ENCODE measurements around the gene GSK3A.

GSK3A gene

GRCh38 chr19:42229855-42230351, 12.5 kb downstream of the GSK3A start:
- Histone ChIP-seq H3K4me3 (ENCODE audit: low read length) (no peak overlapping the region), H3K9me3 (ENCODE audit: insufficient read depth, low read depth, low read length) (no peaks in the 10 kb centered on the region), H3K27ac (ENCODE audit: low read depth, low read length) (no peak overlapping the region), H3K36me3 (ENCODE audit: insufficient read depth, low read length) (peaks cover 83% of the 10 kb centered on the region), H3K9ac (ENCODE audit: low read depth, low read length) (no peak overlapping the region), H3K27me3 (ENCODE audit: insufficient read depth, low read length) (no peaks in the 10 kb centered on the region), H3K4me1 (ENCODE audit: insufficient read depth, low read length) (no peaks in the 10 kb centered on the region)
- WGBS, result 94% methylated on average over 8 of the region's 8 CpGs

- no peaks in the 10 kb centered on the region for H3K4me1 ChIP-seq (ENCODE audit: insufficient read depth, low read length)
- no peak overlapping the region for H3K4me3 ChIP-seq (ENCODE audit: low read length)
- H3K27ac ChIP-seq (ENCODE audit: low read depth, low read length), result no peak overlapping the region
- H3K27me3 ChIP-seq (ENCODE audit: insufficient read depth, low read length), result no peaks in the 10 kb centered on the region
- H3K9me3 ChIP-seq (ENCODE audit: insufficient read depth, low read depth, low read length), result no peaks in the 10 kb centered on the region
- peaks cover 83% of the 10 kb centered on the region for H3K36me3 ChIP-seq (ENCODE audit: insufficient read depth, low read length)
- no peak overlapping the region for H3K9ac ChIP-seq (ENCODE audit: low read depth, low read length)
- 77% methylated on average over 3 of the region's 4 CpGs for WGBS
These were observed 13.0 kb downstream of the GSK3A start for GRCh38 chr19:42229301-42229854.

- Histone ChIP-seq H3K9me3 (ENCODE audit: insufficient read depth, low read depth, low read length) (no peaks in the 10 kb centered on the region), H3K27ac (ENCODE audit: low read depth, low read length) (no peak overlapping the region), H3K4me3 (ENCODE audit: low read length) (no peak overlapping the region), H3K9ac (ENCODE audit: low read depth, low read length) (no peak overlapping the region), H3K27me3 (ENCODE audit: insufficient read depth, low read length) (no peaks in the 10 kb centered on the region), H3K36me3 (ENCODE audit: insufficient read depth, low read length) (peaks cover 81% of the 10 kb centered on the region), H3K4me1 (ENCODE audit: insufficient read depth, low read length) (no peaks in the 10 kb centered on the region)
- WGBS, result 93% methylated on average over 4 of the region's 4 CpGs
These were observed 13.8 kb downstream of the GSK3A start for GRCh38 chr19:42228641-42229040.

GRCh38 chr19:42226886-42227285, 15.5 kb downstream of the GSK3A start:
- no peak overlapping the region for H3K4me3 ChIP-seq (ENCODE audit: low read length)
- WGBS, result 95% methylated on average over 1 of the region's 1 CpG
- no peak overlapping the region for H3K27ac ChIP-seq (ENCODE audit: low read depth, low read length)
- no peaks in the 10 kb centered on the region for H3K4me1 ChIP-seq (ENCODE audit: insufficient read depth, low read length)
- no peaks in the 10 kb centered on the region for H3K9me3 ChIP-seq (ENCODE audit: insufficient read depth, low read depth, low read length)
- H3K36me3 ChIP-seq (ENCODE audit: insufficient read depth, low read length), result peaks cover 72% of the 10 kb centered on the region
- no peak overlapping the region for H3K9ac ChIP-seq (ENCODE audit: low read depth, low read length)
- no peaks in the 10 kb centered on the region for H3K27me3 ChIP-seq (ENCODE audit: insufficient read depth, low read length)

GRCh38 chr19:42225718-42226292, 16.6 kb downstream of the GSK3A start:
- Histone ChIP-seq H3K36me3 (ENCODE audit: insufficient read depth, low read length) (peaks cover 61% of the 10 kb centered on the region), H3K4me1 (ENCODE audit: insufficient read depth, low read length) (no peaks in the 10 kb centered on the region), H3K4me3 (ENCODE audit: low read length) (no peak overlapping the region), H3K27ac (ENCODE audit: low read depth, low read length) (no peak overlapping the region), H3K9ac (ENCODE audit: low read depth, low read length) (no peak overlapping the region), H3K27me3 (ENCODE audit: insufficient read depth, low read length) (no peaks in the 10 kb centered on the region), H3K9me3 (ENCODE audit: insufficient read depth, low read depth, low read length) (no peaks in the 10 kb centered on the region)
- 96% methylated on average over 33 of the region's 33 CpGs for WGBS

GRCh38 chr19:42224940-42225717, 17.3 kb downstream of the GSK3A start:
- Histone ChIP-seq H3K9me3 (ENCODE audit: insufficient read depth, low read depth, low read length) (no peaks in the 10 kb centered on the region), H3K27ac (ENCODE audit: low read depth, low read length) (no peak overlapping the region), H3K4me1 (ENCODE audit: insufficient read depth, low read length) (no peaks in the 10 kb centered on the region), H3K4me3 (ENCODE audit: low read length) (no peak overlapping the region), H3K36me3 (ENCODE audit: insufficient read depth, low read length) (peaks cover 56% of the 10 kb centered on the region), H3K9ac (ENCODE audit: low read depth, low read length) (no peak overlapping the region), H3K27me3 (ENCODE audit: insufficient read depth, low read length) (no peaks in the 10 kb centered on the region)
- WGBS, result 95% methylated on average over 37 of the region's 37 CpGs

GRCh38 chr19:42220751-42221097, 21.7 kb downstream of the GSK3A start:
- Histone ChIP-seq H3K4me3 (ENCODE audit: low read length) (peak overlapping the region; percentile 88), H3K9me3 (ENCODE audit: insufficient read depth, low read depth, low read length) (no peaks in the 10 kb centered on the region), H3K9ac (ENCODE audit: low read depth, low read length) (peak overlapping the region; percentile 83), H3K27ac (ENCODE audit: low read depth, low read length) (peak overlapping the region; percentile 76), H3K4me1 (ENCODE audit: insufficient read depth, low read length) (peaks cover 12% of the 10 kb centered on the region), H3K36me3 (ENCODE audit: insufficient read depth, low read length) (peaks cover 25% of the 10 kb centered on the region), H3K27me3 (ENCODE audit: insufficient read depth, low read length) (no peaks in the 10 kb centered on the region)
- 8% methylated on average over 6 of the region's 6 CpGs for WGBS

- H3K27me3 ChIP-seq (ENCODE audit: insufficient read depth, low read length), result no peaks in the 10 kb centered on the region
- peaks cover 25% of the 10 kb centered on the region for H3K36me3 ChIP-seq (ENCODE audit: insufficient read depth, low read length)
- H3K4me1 ChIP-seq (ENCODE audit: insufficient read depth, low read length), result peaks cover 12% of the 10 kb centered on the region
- 3% methylated on average over 53 of the region's 53 CpGs for WGBS
- no peaks in the 10 kb centered on the region for H3K9me3 ChIP-seq (ENCODE audit: insufficient read depth, low read depth, low read length)
- H3K9ac ChIP-seq (ENCODE audit: low read depth, low read length), result peak within 1 kb of the TSS; percentile 83
- peak within 1 kb of the TSS; percentile 76 for H3K27ac ChIP-seq (ENCODE audit: low read depth, low read length)
- peak within 1 kb of the TSS; percentile 88 for H3K4me3 ChIP-seq (ENCODE audit: low read length)
These were observed 22.3 kb downstream of the GSK3A start, which contains the start of gene ZNF526 for GRCh38 chr19:42219812-42220750. Gene ZNF526 (plus strand): TSS chr19:42220312. CDS start chr19:42224404, 4,092 bp downstream.

GRCh38 chr19:42217520-42218437, 24.6 kb downstream of the GSK3A start, which contains the start of gene DEDD2:
Gene DEDD2 (minus strand): TSS chr19:42217677. CDS start chr19:42217007, 670 bp downstream.
- Histone ChIP-seq H3K4me1 (ENCODE audit: insufficient read depth, low read length) (peaks cover 12% of the 10 kb centered on the region), H3K36me3 (ENCODE audit: insufficient read depth, low read length) (peaks cover 33% of the 10 kb centered on the region), H3K27me3 (ENCODE audit: insufficient read depth, low read length) (no peaks in the 10 kb centered on the region), H3K27ac (ENCODE audit: low read depth, low read length) (peak within 1 kb of the TSS; percentile 97), H3K4me3 (ENCODE audit: low read length) (peak within 1 kb of the TSS; percentile 86), H3K9ac (ENCODE audit: low read depth, low read length) (peak within 1 kb of the TSS; percentile 78), H3K9me3 (ENCODE audit: insufficient read depth, low read depth, low read length) (no peaks in the 10 kb centered on the region)
- 20% methylated on average over 57 of the region's 57 CpGs for WGBS

Measured in HUES64 (cell line).